Stomach (tissue), 9 donors: ENCODE data around the gene SNAPC2. TPM values are rescaled to one million over a fixed set of nuclear protein-coding genes. Genes with fewer than 3 reads are reported as not detected.

Source experiments
- DNase-seq, 2 donors: peaks; one replicate each; pipeline versions ENCODE4 v3.0.0 to v3.0.0-alpha.2; 2013 to 2019
- H3K27ac ChIP-seq, 5 donors: fragments of 200-600 bp in 4 of 5; sonication (generic) in 4 of 5; one replicate each; pipeline ENCODE4 v1.5.1; 2013 to 2019; ENCODE audit warnings: mild to moderate bottlenecking in 1 of 5, moderate library complexity in 1 of 5
- H3K27me3 ChIP-seq, 3 donors: fragments of 200-600 bp; sonication (generic); one replicate each; pipeline ENCODE4 v1.5.1; 2017 to 2019; ENCODE audit warnings: mixed run types in 1 of 3
- H3K36me3 ChIP-seq, 4 donors: fragments of 200-600 bp; sonication (generic); 1 replicate in 3 of 4; 2 replicates in 1 of 4; pipeline ENCODE4 v1.5.1; 2016 to 2019
- H3K4me1 ChIP-seq, 4 donors: fragments of 200-600 bp; sonication (generic); one replicate each; pipeline ENCODE4 v1.5.1; 2016 to 2019
- H3K4me3 ChIP-seq, 4 donors: fragments of 200-600 bp; sonication (generic) in 3 of 4; one replicate each; pipeline ENCODE4 v1.5.1; 2016 to 2019; ENCODE audit warnings: mild to moderate bottlenecking in 1 of 4
- H3K9me3 ChIP-seq, 4 donors: fragments of 200-600 bp; sonication (generic); one replicate each; pipeline ENCODE4 v1.5.1; 2016 to 2019
- CTCF ChIP-seq, 7 experiments: fragments of 450-650 bp in 4 of 7; fragments of 200-600 bp in 3 of 7; sonication (generic) in 3 of 7; IDR thresholded peaks; one replicate each; pipeline ENCODE4 v1.5.1; 2016 to 2019; ENCODE audit warnings: antibody characterized with exemption in 7 of 7, control low read depth in 2 of 7, mild to moderate bottlenecking in 1 of 7
- EP300 ChIP-seq: sonication (generic); formaldehyde crosslinking; IDR thresholded peaks from one replicate; pipeline ENCODE4 v1.6.1; 2017; ENCODE audit warnings: antibody characterized with exemption
- POLR2A ChIP-seq, 4 donors: fragments of 450-650 bp; IDR thresholded peaks; one replicate each; pipeline ENCODE4 v1.6.1; 2016; ENCODE audit warnings: antibody characterized with exemption in 4 of 4, control low read depth in 2 of 4, mild to moderate bottlenecking in 1 of 4, moderate library complexity in 1 of 4
- POLR2AphosphoS5 ChIP-seq, 3 donors: sonication (generic); formaldehyde crosslinking; IDR thresholded peaks; one replicate each; pipeline ENCODE4 v1.6.1; 2016; ENCODE audit warnings: antibody characterized with exemption in 3 of 3
- WGBS, 5 donors: extraction: QIAGEN DNeasy Blood & Tissue Kit in 3 of 5; methylation state at CpG; one replicate each; pipeline versions ENCODE4 v1.1.5 to v1.1.7; 2013 to 2018; 5-methylcytosine and 5-hydroxymethylcytosine counted together
- intact Hi-C: fragments of 100-400 bp; cut with DNase I; formaldehyde crosslinking; loops from one replicate; pipeline ENCODE4 v1.15.1; 2023; ENCODE audit warnings: low total_unique reads
- polyA plus RNA-seq, 3 donors: library from polyadenylated mRNA; stranded (reverse); fragments of 200-250 nt; gene quantifications; one replicate each; pipeline ENCODE4 v1.2.3, GENCODE V29; 2013
- total RNA-seq, 5 donors: library from RNA; depleted of rRNA; stranded (reverse); fragments of >200 nt; gene quantifications; one replicate each; pipeline versions ENCODE4 v1.1.0 to v1.2.3, GENCODE V29; 2014 to 2016
- donor health status: healthy with polysubstance abuse.
- donor health status: Bipolar disorder and iron deficiency.
- donor health status: healthy.

Gene SNAPC2
- total and polyA plus RNA-seq, 8 donors: 2.3 to 22.8 (median 14.9) TPM

- H3K9me3 ChIP-seq: no peaks in the 10 kb centered on the region
- DNase-seq: no peak
Measured at GRCh38 chr19:7883105-7883504, 37.0 kb upstream of the SNAPC2 start.

GRCh38 chr19:7883796-7884570 is 36.2 kb upstream of the SNAPC2 start:
- DNase-seq: no peak
- H3K36me3 ChIP-seq: no peaks in the 10 kb centered on the region
- H3K27ac ChIP-seq: no peak overlapping the region
- peaks cover 0 to 11% (median 10%) of the 10 kb centered on the region in 4 donors for H3K4me1 ChIP-seq
- 86 to 90% (median 87%) methylated on average over 2 of the region's 2 CpGs for WGBS, 5 donors
- peaks cover 0 to 34% (median 10%) of the 10 kb centered on the region in 3 donors for H3K27me3 ChIP-seq
- no peaks in the 10 kb centered on the region for H3K9me3 ChIP-seq
- intact Hi-C loops: no loop called here
- no peak for TF ChIP-seq CTCF (IDR thresholded peaks at IDR 0.05)
- no peak for TF ChIP-seq POLR2AphosphoS5 (IDR thresholded peaks at IDR 0.05)
- TF ChIP-seq EP300: no peak
- TF ChIP-seq POLR2A (IDR thresholded peaks at IDR 0.05): no peak
- no peak overlapping the region for H3K4me3 ChIP-seq

More at GRCh38 chr19:7883105-7883504, 37.0 kb upstream of the SNAPC2 start:
- Histone ChIP-seq H3K27me3 (peaks cover 0 to 25% (median 5%) of the 10 kb centered on the region in 3 donors), H3K27ac (no peak overlapping the region), H3K4me1 (peaks cover 0 to 2% (median 1%) of the 10 kb centered on the region in 4 donors), H3K4me3 (no peak overlapping the region), H3K36me3 (no peaks in the 10 kb centered on the region)
- TF ChIP-seq CTCF (IDR thresholded peaks at IDR 0.05): no peak
- no peak for TF ChIP-seq EP300
- TF ChIP-seq POLR2AphosphoS5 (IDR thresholded peaks at IDR 0.05): no peak
- TF ChIP-seq POLR2A (IDR thresholded peaks at IDR 0.05): no peak
- intact Hi-C loops: no loop called here
- 67 to 92% (median 82%) methylated on average over 4 of the region's 4 CpGs for WGBS, 5 donors

- Histone ChIP-seq H3K9me3 (no peaks in the 10 kb centered on the region), H3K27ac (no peak overlapping the region), H3K4me1 (peaks cover 0 to 14% (median 12%) of the 10 kb centered on the region in 4 donors), H3K4me3 (no peak overlapping the region), H3K36me3 (no peaks in the 10 kb centered on the region), H3K27me3 (peaks cover 0 to 44% (median 10%) of the 10 kb centered on the region in 3 donors)
- intact Hi-C loops: no loop called here
- DNase-seq: no peak
- 80 to 86% (median 84%) methylated on average over 8 of the region's 8 CpGs for WGBS, 5 donors
- TF ChIP-seq POLR2AphosphoS5 (IDR thresholded peaks at IDR 0.05): no peak
- TF ChIP-seq CTCF (IDR thresholded peaks at IDR 0.05): no peak
- no peak for TF ChIP-seq POLR2A (IDR thresholded peaks at IDR 0.05)
- no peak for TF ChIP-seq EP300
Measured at GRCh38 chr19:7885818-7886217, 34.3 kb upstream of the SNAPC2 start.

- Histone ChIP-seq H3K9me3 (no peaks in the 10 kb centered on the region), H3K4me3 (peak overlapping the region in 1 of 4 donors; percentile 53), H3K27ac (no peak overlapping the region), H3K27me3 (peaks cover 0 to 58% (median 10%) of the 10 kb centered on the region in 3 donors), H3K36me3 (no peaks in the 10 kb centered on the region), H3K4me1 (peaks cover 0 to 14% (median 12%) of the 10 kb centered on the region in 4 donors)
- intact Hi-C loops: no loop called here
- TF ChIP-seq POLR2AphosphoS5 (IDR thresholded peaks at IDR 0.05) (no peak), CTCF (IDR thresholded peaks at IDR 0.05) (no peak), POLR2A (IDR thresholded peaks at IDR 0.05) (no peak), EP300 (no peak)
- 74 to 89% (median 81%) methylated on average over 16 of the region's 16 CpGs for WGBS, 5 donors
- no peak for DNase-seq
Measured at GRCh38 chr19:7887408-7888144, 32.6 kb upstream of the SNAPC2 start.
